VCaP (cell line): Measurements from ENCODE around the gene DGCR2.

Experiments
- H3K27ac ChIP-seq: fragments of 450-650 bp; 2 replicates; pipeline ENCODE4 v1.5.1; 2017
- TF ChIP-seq, protein P1 (sequence below): fragments of 450-650 bp; conservative IDR thresholded peaks from 2 replicates; pipeline ENCODE4 v1.5.1; 2017; ENCODE audit warnings: mild to moderate bottlenecking, moderate library complexity

The DGCR2 gene

DNA sequence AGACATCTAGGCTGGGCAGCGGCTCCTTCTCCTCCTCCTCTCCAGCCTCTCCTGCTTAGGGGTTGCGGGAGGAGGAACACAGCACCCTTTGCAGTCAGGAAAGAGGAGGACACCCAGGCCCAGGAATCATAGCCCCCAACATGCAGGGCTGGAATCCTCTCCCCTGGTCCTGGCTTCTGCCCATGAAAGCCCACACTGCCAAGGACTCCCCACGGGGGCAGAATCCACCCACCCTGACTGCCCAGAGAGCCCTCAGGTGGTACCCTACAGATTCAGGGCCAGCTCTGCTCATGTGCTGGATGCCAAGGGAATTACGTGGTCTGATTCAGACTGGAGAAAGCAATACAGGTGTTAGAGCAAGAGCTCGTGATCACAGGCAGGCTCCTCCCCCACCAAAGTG, 17.8 kb upstream of the DGCR2 start:
- TF ChIP-seq, protein P1, sequence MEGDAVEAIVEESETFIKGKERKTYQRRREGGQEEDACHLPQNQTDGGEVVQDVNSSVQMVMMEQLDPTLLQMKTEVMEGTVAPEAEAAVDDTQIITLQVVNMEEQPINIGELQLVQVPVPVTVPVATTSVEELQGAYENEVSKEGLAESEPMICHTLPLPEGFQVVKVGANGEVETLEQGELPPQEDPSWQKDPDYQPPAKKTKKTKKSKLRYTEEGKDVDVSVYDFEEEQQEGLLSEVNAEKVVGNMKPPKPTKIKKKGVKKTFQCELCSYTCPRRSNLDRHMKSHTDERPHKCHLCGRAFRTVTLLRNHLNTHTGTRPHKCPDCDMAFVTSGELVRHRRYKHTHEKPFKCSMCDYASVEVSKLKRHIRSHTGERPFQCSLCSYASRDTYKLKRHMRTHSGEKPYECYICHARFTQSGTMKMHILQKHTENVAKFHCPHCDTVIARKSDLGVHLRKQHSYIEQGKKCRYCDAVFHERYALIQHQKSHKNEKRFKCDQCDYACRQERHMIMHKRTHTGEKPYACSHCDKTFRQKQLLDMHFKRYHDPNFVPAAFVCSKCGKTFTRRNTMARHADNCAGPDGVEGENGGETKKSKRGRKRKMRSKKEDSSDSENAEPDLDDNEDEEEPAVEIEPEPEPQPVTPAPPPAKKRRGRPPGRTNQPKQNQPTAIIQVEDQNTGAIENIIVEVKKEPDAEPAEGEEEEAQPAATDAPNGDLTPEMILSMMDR = no peak
- H3K27ac ChIP-seq = no peak overlapping the region

DNA sequence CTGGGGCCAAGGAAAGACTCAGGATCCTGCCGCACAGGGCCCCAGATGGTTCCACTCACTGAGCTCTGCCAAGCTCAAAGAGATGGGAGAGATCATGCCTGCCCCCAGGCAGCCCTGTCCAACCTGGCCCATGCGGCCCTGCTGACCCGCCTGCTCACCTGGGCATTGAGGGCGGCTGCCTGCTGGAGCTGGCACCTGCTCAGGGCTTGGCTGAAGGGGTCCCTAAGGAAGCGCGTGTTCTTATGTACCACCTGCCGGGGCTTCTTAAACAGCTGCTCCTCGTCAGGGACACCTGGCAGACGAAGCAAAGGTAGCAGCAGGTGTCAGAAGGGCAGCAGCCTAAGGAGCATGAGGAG, 16.8 kb upstream of the DGCR2 start:
- TF ChIP-seq, protein P1 = no peak
- no peak overlapping the region for H3K27ac ChIP-seq

DNA sequence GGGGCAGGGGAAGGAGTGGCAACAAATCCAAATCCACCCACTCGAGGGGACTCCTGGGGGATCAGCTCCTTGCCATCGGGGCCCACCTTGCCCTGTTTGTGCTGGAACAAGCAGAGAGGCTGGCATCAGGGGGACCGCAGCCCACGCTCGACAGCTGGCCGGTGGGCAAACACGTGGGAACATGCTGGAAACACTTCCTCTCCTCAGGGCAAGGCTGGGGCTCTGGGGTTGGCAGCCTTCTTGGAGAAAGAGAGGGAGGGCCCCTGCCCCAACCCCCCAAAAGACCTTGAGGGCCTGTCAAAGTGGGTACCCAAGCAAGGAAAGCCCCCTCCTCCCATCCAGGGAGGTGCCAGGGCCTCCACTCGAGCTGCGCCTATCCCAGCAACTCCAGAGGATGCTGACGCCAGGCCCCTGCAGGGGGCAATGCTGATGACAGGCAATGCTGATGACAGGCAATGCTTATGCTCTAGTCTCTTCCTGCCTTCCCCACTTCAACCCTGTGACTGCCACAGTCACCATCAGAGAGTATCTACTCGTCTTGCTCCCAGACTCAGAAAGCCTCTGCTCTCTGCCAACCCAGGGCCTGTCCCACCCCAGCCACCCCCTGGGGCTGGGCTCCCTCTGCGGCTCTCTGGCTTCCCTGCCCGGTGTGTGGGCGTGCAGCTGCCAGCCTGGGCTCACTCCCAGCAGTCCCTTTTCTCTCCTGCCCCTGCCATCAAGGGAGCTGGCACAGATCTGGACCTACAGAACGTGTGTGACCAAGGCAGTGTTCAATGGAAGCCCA, 16.2 kb upstream of the DGCR2 start:
- TF ChIP-seq, protein P1 = no peak
- no peak overlapping the region for H3K27ac ChIP-seq

- no peak overlapping the region for H3K27ac ChIP-seq
- TF ChIP-seq, protein P1 = no peak
Observed at GRCh38 chr22:19137384-19138216, 15.4 kb upstream of the DGCR2 start.

DNA sequence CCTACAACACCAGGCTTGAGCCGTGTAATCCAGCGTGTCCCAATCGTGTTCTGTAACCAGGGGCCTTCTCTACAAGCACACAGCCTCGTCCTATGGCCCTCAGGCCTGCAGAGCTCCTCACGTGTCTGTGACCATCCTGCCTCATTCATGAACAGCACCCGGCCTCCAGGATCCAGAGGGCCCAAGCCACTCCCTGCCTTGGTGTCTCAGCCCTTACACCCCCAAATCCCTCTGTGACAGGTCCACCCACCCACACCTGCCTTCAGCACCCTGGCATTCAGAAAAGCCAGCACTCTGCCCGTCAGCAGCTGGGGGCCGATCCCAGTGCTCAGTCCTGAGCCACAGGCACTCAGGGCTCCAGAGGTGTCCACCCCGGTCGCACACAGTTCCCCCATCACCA, 14.7 kb upstream of the DGCR2 start:
- TF ChIP-seq, protein P1 = no peak

DNA sequence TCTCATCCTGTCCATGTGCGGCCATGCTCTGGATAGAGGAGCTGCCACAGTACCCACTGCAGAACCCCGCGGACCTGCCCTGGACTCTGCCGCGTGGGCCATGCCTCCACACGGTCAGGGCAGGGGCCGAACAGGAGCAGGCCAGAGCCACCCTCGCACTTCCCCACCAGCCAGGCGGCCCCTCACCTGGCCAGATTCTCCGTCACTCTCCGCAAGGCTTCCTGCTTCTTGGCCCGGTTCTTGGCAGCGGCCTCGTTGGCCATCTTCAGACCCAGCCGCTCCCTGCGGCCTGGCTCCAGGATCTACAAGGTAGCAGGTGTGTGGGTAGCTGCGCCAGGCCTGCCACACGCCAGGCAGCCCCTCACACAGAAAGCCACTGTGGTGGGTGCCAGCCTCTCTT, 12.7 kb upstream of the DGCR2 start:
- TF ChIP-seq, protein P1 = no peak
- H3K27ac ChIP-seq = no peak overlapping the region

More for the DNA sequence above, 14.7 kb upstream of the DGCR2 start:
- no peak overlapping the region for H3K27ac ChIP-seq

GRCh38 chr22:19134176-19134831, 12.1 kb upstream of the DGCR2 start:
- TF ChIP-seq, protein P1 = no peak
- no peak overlapping the region for H3K27ac ChIP-seq
